ENCODE measurements around the gene PRR33.

The PRR33 gene

DNA sequence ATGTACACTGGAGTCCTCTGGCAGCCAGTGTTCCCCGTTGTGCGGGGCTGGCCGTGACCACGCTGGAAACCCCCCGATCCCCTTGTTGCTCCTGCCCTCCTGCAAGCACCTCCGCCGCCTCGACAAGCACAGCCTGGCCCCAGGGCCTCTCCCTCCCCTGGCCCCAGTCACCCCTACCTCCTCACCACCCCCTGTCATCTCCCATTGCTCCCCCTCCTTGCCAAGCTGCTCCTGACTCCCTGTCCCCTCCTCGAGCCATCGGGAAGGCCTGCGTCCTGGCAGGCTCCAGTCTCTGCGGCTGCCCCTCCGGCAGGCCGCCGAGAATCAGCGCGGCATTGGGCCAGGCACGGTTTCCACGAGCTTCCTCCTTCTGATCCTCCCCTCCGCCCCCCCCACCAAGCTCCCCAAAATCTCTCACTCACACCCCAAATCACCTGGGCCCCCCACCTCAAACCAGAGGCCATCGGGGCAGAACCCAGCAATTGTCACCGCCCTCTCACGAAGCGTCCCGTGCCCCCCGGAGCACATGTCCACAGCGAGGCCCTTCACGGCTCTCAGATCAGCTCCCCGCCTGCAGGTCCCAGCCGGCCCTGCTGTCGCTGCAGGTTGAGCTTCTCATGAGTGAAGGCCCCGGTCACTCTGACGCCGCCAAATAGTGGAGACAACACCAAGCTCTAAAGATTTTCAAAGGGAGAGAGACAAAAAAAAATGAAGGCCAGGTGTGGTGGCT is 44.5 kb downstream of the PRR33 start:
- no peak for DNase-seq (ENCODE audit: extremely low read depth, low read depth)
- TF ChIP-seq, protein P1, sequence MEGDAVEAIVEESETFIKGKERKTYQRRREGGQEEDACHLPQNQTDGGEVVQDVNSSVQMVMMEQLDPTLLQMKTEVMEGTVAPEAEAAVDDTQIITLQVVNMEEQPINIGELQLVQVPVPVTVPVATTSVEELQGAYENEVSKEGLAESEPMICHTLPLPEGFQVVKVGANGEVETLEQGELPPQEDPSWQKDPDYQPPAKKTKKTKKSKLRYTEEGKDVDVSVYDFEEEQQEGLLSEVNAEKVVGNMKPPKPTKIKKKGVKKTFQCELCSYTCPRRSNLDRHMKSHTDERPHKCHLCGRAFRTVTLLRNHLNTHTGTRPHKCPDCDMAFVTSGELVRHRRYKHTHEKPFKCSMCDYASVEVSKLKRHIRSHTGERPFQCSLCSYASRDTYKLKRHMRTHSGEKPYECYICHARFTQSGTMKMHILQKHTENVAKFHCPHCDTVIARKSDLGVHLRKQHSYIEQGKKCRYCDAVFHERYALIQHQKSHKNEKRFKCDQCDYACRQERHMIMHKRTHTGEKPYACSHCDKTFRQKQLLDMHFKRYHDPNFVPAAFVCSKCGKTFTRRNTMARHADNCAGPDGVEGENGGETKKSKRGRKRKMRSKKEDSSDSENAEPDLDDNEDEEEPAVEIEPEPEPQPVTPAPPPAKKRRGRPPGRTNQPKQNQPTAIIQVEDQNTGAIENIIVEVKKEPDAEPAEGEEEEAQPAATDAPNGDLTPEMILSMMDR (IDR thresholded peaks at IDR 0.05; ENCODE audit: low read depth, low read length) = no peak

DNA sequence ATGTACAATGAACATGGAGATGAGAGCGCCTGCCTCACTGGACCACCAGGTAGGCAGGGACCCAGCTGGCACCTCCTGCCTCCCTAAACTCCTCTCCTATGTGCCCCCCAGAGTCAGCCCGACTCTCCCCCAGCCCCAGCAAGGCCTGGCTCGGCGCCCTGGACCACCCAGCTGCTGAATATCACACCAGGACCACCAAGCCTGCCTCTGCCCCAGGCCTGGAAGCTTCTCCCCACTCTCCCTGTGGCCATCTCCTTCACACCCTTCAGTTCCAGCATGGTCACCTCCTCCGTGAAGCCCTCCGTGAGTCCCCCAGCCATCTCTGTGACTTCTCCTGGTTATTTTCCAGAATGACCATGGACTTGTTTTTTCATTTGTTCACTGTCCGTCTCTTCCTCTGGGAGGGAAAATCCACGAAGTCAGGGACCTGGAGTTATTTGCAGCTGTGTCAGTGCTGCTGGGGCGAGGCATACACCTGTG is 45.2 kb downstream of the PRR33 start:
- TF ChIP-seq, protein P1 (IDR thresholded peaks at IDR 0.05; ENCODE audit: low read depth, low read length) = no peak
- no peak for DNase-seq (ENCODE audit: extremely low read depth, low read depth)

DNA sequence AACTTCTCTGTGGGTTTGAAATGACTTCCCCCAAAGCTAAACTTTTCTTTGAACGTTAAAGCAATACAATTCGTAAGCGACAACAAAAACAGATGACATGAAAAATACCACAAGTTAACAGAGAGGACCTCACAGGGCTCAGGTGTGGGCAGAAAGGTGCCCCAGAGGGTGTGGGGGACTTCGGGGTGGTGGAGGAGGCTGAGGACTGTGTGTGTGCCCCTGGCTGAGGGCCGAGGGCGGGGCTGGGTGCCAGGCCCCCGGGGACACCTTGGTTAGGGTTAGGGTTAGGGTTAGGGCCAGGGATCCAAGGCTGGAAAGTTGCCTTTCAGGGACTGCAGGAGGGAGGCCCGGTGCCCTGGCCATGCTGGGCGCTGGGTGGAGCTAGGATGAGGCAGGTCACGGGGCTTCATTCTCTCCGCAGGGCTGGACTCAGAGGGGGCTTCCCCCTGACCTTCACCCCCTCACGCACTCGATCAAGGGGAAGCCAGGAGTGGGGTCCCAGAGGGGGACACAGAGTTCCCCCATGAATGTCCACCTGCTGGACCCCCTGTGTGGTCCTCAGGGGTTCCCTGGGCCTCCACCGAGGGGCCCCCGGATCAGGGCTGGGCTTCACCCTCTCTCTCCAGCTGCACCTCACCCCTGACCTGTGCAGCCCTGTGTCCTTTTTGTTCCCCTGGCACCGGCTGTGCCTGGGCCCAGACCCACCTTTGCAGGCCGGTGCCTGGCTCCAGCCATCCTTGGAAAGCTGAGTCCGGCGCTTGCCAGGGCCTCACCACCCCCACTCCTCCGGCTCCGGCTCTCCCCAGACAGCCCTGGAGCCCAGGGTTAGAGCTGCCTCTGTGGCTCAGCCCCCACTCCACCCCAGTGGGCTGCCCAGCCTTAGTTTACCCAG is 45.9 kb downstream of the PRR33 start:
- no peak for DNase-seq (ENCODE audit: extremely low read depth, low read depth)
- TF ChIP-seq, protein P1 (IDR thresholded peaks at IDR 0.05; ENCODE audit: low read depth, low read length) = no peak

DNA sequence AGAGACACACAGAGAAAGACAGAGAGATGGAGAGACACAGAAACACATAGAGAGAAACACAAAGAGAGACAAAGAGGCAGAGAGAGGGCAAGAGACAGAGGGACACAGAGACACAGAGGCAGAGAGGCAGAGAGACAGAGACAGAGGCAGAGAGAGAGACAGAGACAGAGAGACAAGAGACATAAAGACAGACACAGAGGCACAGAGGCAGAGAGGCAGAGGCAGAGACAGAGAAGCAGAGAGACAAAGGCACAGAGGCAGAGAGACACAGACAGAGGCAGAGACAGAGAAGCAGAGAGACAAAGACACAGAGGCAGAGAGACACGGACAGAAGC is 46.6 kb downstream of the PRR33 start:
- TF ChIP-seq, protein P1 (IDR thresholded peaks at IDR 0.05; ENCODE audit: low read depth, low read length) = no peak
- no peak for DNase-seq (ENCODE audit: extremely low read depth, low read depth)

DNA sequence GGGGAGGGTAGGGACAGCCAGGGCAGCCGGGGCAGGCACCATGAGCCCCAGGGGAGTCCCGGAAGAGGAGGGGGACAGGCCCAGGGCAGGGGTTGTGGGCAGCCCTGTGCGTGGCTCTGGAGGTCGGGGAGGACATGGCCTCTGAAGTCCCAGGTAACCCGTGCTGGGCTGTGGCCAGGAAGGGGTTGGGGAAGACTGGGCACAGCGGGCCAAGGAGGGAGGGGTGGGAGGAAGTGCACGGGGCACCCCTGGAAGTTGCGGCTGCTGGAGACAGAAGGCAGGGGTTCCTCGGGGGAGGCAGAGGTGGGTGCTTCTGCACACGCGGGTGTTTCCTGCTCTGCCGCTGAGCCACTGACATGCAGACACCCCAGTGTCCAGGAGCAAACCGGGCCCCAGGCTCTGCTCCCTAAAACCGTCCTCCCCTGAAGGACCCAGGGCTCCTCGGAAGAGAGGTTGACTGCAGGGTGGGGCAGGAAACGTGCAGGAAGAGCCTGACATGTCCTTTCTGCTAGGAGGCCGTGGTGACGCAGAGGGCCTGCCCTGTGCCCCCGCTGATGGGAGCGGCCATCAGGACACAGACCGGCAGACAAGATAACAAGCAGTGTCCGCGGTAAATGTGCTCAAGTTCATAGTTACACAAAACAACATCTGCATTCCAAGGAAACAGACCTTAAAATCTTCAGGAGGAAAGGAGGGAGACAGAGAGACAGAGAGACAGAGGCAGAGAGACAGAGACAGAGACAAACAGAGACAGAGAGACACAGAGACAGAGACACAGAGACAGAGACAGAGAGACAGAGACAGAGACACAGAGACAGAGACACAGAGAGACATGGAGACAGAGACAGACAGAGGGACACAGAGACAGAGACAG is 47.2 kb downstream of the PRR33 start:
- DNase-seq (ENCODE audit: extremely low read depth, low read depth) = no peak
- TF ChIP-seq, protein P1 (IDR thresholded peaks at IDR 0.05; ENCODE audit: low read depth, low read length) = no peak

DNA sequence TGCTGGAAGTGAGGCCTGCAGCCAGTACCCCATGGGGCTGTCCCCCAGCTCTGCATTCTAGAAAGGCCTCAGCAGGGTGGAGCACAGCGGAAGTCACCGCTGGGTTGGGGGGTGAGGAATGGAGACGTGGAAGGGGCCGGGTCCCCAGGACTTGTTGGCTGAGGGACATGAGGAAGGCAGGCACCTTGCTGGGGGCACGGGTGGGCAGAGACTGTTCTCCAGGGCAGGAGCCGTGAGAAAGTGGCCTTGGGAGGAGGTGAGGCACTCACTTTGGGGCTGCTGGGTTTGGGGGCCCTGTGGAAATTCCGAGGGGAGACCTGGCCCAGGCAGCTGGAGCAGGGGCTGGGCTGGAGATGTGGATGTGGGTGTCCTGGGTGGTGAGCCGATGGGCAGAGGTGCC is 47.9 kb downstream of the PRR33 start:
- TF ChIP-seq, protein P1 (IDR thresholded peaks at IDR 0.05; ENCODE audit: low read depth, low read length) = no peak
- no peak for DNase-seq (ENCODE audit: extremely low read depth, low read depth)

All from AG09319 (cell line).